HG03175 (cell line): ENCODE measurements around the gene PDE9A.

Source experiments
- ATAC-seq: cut with Tn5 transposase; IDR thresholded peaks from one replicate; pipeline ENCODE4 v1.9.1; 2021; ENCODE audit warnings: mild to moderate bottlenecking, moderate library complexity; ENCODE audit not compliant: unreplicated experiment

The PDE9A gene

DNA sequence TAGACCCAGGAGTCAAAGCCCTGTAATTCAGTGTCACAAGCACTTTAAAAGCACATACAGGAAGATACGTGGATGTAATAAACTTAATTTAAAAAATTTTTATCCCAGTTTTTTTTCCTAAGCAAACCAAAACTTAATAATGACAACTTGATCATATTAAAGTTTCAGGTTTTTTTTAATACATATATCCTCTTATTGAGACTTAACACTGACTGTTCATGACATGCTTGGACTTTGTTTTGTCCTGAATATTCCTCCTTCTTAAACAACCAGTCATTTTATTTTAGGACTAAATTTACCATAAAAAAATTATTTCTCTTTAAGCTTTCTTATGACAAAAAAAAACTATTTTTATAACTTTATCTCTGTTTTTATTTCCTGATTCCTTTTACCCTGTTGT is 161.8 kb downstream of the PDE9A start:
- ATAC-seq: no peak

- ATAC-seq: no peak
These were observed 164.9 kb downstream of the PDE9A start for GRCh38 chr21:42818328-42818749.

- no peak for ATAC-seq
These were observed 166.6 kb downstream of the PDE9A start for GRCh38 chr21:42819861-42820615.

GRCh38 chr21:42820616-42821465 is 167.4 kb downstream of the PDE9A start:
- no peak for ATAC-seq
